ENCODE results near the gene RPRD1B. TPM values are rescaled to one million over a fixed set of nuclear protein-coding genes. Genes with fewer than 3 reads are reported as not detected.

RPRD1B gene
- total and polyA plus RNA-seq, 2 of the 4 experiments (the other 2 are of a cell fraction), result 8.4 to 9.9 TPM

- dilution Hi-C loops (cut with HindIII; ENCODE audit: low sequenced_read_pairs, unreplicated experiment), result no loop called here
- Histone ChIP-seq H2BK15ac (ENCODE audit: low read depth, low read length) (no peak overlapping the region), H3K9ac (ENCODE audit: low read depth, low read length) (no peak overlapping the region), H2AK5ac (ENCODE audit: low read depth, low read length) (no peak overlapping the region), H2AFZ (replicated peaks; ENCODE audit: low read length, poor library complexity) (no peak overlapping the region), H3K79me1 (ENCODE audit: low read depth in 1 of 2, low read length in 2 of 2) (peaks cover 3 to 20% of the 10 kb centered on the region in 2 experiments; a peak in 3 of 4 replicates), H2BK20ac (ENCODE audit: low read depth, low read length) (no peak overlapping the region), H4K5ac (ENCODE audit: low read depth, low read length) (no peak overlapping the region), H3K18ac (ENCODE audit: low read depth, low read length) (no peak overlapping the region), H3K4me3 (ENCODE audit: insufficient read depth, low read depth, low read length) (no peak overlapping the region), H3K9me3 (ENCODE audit: control insufficient read depth, insufficient read depth, low read length) (no peaks in the 10 kb centered on the region), H3K4ac (ENCODE audit: low read depth, low read length) (no peak overlapping the region), H3K4me1 (ENCODE audit: control insufficient read depth, insufficient read depth, low read length) (peaks cover 7% of the 10 kb centered on the region), H3K36me3 (ENCODE audit: control insufficient read depth, insufficient read depth, low read length) (peaks cover 73% of the 10 kb centered on the region), H4K20me1 (ENCODE audit: insufficient read depth, low read length) (no peaks in the 10 kb centered on the region), H4K8ac (ENCODE audit: low read depth in 2 of 2, low read length in 2 of 2) (no peak overlapping the region), H2AK9ac (replicated peaks; ENCODE audit: low read depth, low read length, poor library complexity) (no peak overlapping the region), H3K23ac (ENCODE audit: low read depth, low read length) (no peak overlapping the region), H2BK5ac (ENCODE audit: low read depth, low read length, poor library complexity, severe bottlenecking) (no peak overlapping the region), H3K27ac (ENCODE audit: insufficient read depth, low read length) (no peak overlapping the region), H3K56ac (ENCODE audit: extremely low read depth, insufficient read depth, low read length) (no peak overlapping the region), H4K91ac (ENCODE audit: insufficient read depth, low read depth, low read length) (no peak overlapping the region), H2BK120ac (ENCODE audit: low read depth, low read length) (no peak overlapping the region), H3K4me2 (ENCODE audit: low read depth, low read length) (no peak overlapping the region), H3K9me1 (ENCODE audit: insufficient read depth, low read length) (peaks cover 27% of the 10 kb centered on the region), H3K27me3 (ENCODE audit: control insufficient read depth, insufficient read depth, low read length) (no peaks in the 10 kb centered on the region), H3K14ac (replicated peaks; ENCODE audit: low read depth, low read length) (no peak overlapping the region)
- no peak for TF ChIP-seq ELK1 (IDR thresholded peaks at IDR 0.05; ENCODE audit: borderline replicate concordance, low read depth, low read length)
- no peak for TF ChIP-seq NFE2L2 (IDR thresholded peaks at IDR 0.05; ENCODE audit: low read depth, low read length)
- TF ChIP-seq RFX5 (IDR thresholded peaks at IDR 0.05; ENCODE audit: low read depth, low read length), result no peak
- TF ChIP-seq MAFK (IDR thresholded peaks at IDR 0.05; ENCODE audit: low read depth, low read length), result no peak
- no peak for TF ChIP-seq CHD1 (IDR thresholded peaks at IDR 0.05; ENCODE audit: low read depth, low read length)
- TF ChIP-seq MXI1 (IDR thresholded peaks at IDR 0.05; ENCODE audit: borderline replicate concordance, low read depth, low read length), result no peak
- TF ChIP-seq USF2 (IDR thresholded peaks at IDR 0.05; ENCODE audit: low read depth, low read length), result no peak
- no peak for TF ChIP-seq SMC3 (IDR thresholded peaks at IDR 0.05; ENCODE audit: low read depth, low read length)
- TF ChIP-seq RCOR1 (IDR thresholded peaks at IDR 0.05; ENCODE audit: insufficient replicate concordance, low read length), result no peak
- no peak for DNase-seq
- no TSS peak for BruUV-seq (replicated peaks)
- in situ Hi-C loops (cut with MboI; ENCODE audit: low sequenced_read_pairs), result no loop called here
- no peak for ATAC-seq (ENCODE audit: low read depth)
- POLR2A ChIA-PET (ENCODE audit: unreplicated experiment), result no interaction called here
- intact Hi-C loops (cut with micrococcal nuclease), result no loop called here
- CTCF ChIA-PET, result interaction anchor here (1.5 kb wide), 1 partner anchor 19 kb away, joined by 3 read pairs; no protein-coding TSS in a partner anchor
- 91% methylated on average over 6 of the region's 15 CpGs; no CpG with 5 or more reads in 1 of the 2 experiments for WGBS, 2 experiments (ENCODE audit: extremely low coverage in 2 of 2, insufficient read length in 1 of 2)
Observed at GRCh38 chr20:38138086-38138778, 104.7 kb downstream of the RPRD1B start.

Measured in IMR-90 (cell line).